ENCODE results near the gene C1orf35.

Gene C1orf35

GRCh38 chr1:228068359-228068758 is 34.8 kb downstream of the C1orf35 start:
- no peak for TF ChIP-seq MAX (IDR thresholded peaks at IDR 0.05; ENCODE audit: low read depth, low read length)
- no peak for TF ChIP-seq POLR2A (IDR thresholded peaks at IDR 0.05; ENCODE audit: extremely low read depth, insufficient read length)
- no peak for TF ChIP-seq CTCF (IDR thresholded peaks at IDR 0.05; ENCODE audit: low read depth, low read length)
- TF ChIP-seq MYC (IDR thresholded peaks at IDR 0.05; ENCODE audit: low read depth, low read length): no peak
- no peak overlapping the region for H3K4me3 ChIP-seq (ENCODE audit: low read depth, low read length)
- no peak for DNase-seq (ENCODE audit: low read depth)

- no peak for TF ChIP-seq MAX (IDR thresholded peaks at IDR 0.05; ENCODE audit: low read depth, low read length)
- no peak for TF ChIP-seq MYC (IDR thresholded peaks at IDR 0.05; ENCODE audit: low read depth, low read length)
- TF ChIP-seq POLR2A (IDR thresholded peaks at IDR 0.05; ENCODE audit: extremely low read depth, insufficient read length): no peak
- no peak for TF ChIP-seq CTCF (IDR thresholded peaks at IDR 0.05; ENCODE audit: low read depth, low read length)
- no peak for DNase-seq (ENCODE audit: low read depth)
- H3K4me3 ChIP-seq (ENCODE audit: low read depth, low read length): no peak overlapping the region
Measured at GRCh38 chr1:228066891-228067654, 36.1 kb downstream of the C1orf35 start.

- no peak for DNase-seq (ENCODE audit: low read depth)
- TF ChIP-seq CTCF (IDR thresholded peaks at IDR 0.05; ENCODE audit: low read depth, low read length): no peak
- no peak for TF ChIP-seq POLR2A (IDR thresholded peaks at IDR 0.05; ENCODE audit: extremely low read depth, insufficient read length)
- TF ChIP-seq MAX (IDR thresholded peaks at IDR 0.05; ENCODE audit: low read depth, low read length): no peak
- TF ChIP-seq MYC (IDR thresholded peaks at IDR 0.05; ENCODE audit: low read depth, low read length): no peak
- H3K4me3 ChIP-seq (ENCODE audit: low read depth, low read length): no peak overlapping the region
Measured at GRCh38 chr1:228066416-228066815, 36.7 kb downstream of the C1orf35 start.

- H3K4me3 ChIP-seq (ENCODE audit: low read depth, low read length): no peak overlapping the region
- DNase-seq (ENCODE audit: low read depth): no peak
- TF ChIP-seq MAX (IDR thresholded peaks at IDR 0.05; ENCODE audit: low read depth, low read length): no peak
- TF ChIP-seq POLR2A (IDR thresholded peaks at IDR 0.05; ENCODE audit: extremely low read depth, insufficient read length): no peak
- no peak for TF ChIP-seq MYC (IDR thresholded peaks at IDR 0.05; ENCODE audit: low read depth, low read length)
- TF ChIP-seq CTCF (IDR thresholded peaks at IDR 0.05; ENCODE audit: low read depth, low read length): no peak
Measured at GRCh38 chr1:228065543-228066347, 37.4 kb downstream of the C1orf35 start.

- no peak for DNase-seq (ENCODE audit: low read depth)
- TF ChIP-seq CTCF (IDR thresholded peaks at IDR 0.05; ENCODE audit: low read depth, low read length) (no peak), MYC (IDR thresholded peaks at IDR 0.05; ENCODE audit: low read depth, low read length) (no peak), POLR2A (IDR thresholded peaks at IDR 0.05; ENCODE audit: extremely low read depth, insufficient read length) (no peak), MAX (IDR thresholded peaks at IDR 0.05; ENCODE audit: low read depth, low read length) (no peak)
- H3K4me3 ChIP-seq (ENCODE audit: low read depth, low read length): no peak overlapping the region
Measured at GRCh38 chr1:228064741-228065542, 38.2 kb downstream of the C1orf35 start.

All from NB4 (cell line).